Retinal pigment epithelial cell (primary cell): ENCODE results near the gene MCFD2.
A peak's percentile ranks its signal among the peaks of the same experiment; 100 is the strongest.

Experiments
- DNase-seq: peaks from one replicate; pipeline ENCODE4 v3.0.0-alpha.2; 2010; ENCODE audit warnings: low read depth
- H3K4me3 ChIP-seq: 2 replicates; pipeline ENCODE4 v1.5.1; 2011; ENCODE audit warnings: mild to moderate bottlenecking, low read length, control low read depth, moderate library complexity
- CTCF ChIP-seq: conservative IDR thresholded peaks from 2 replicates; pipeline ENCODE4 v1.5.1; 2011; ENCODE audit warnings: low read depth, low read length, control low read depth, inconsistent platforms

Gene MCFD2

GRCh38 chr2:46863882-46864281 lies 51.7 kb downstream of the MCFD2 start:
- DNase-seq: no peak
- no peak for TF ChIP-seq CTCF
- no peak overlapping the region for H3K4me3 ChIP-seq

- no peak overlapping the region for H3K4me3 ChIP-seq
- DNase-seq: no peak
- no peak for TF ChIP-seq CTCF
These were observed 53.1 kb downstream of the MCFD2 start for GRCh38 chr2:46862514-46862913.

GRCh38 chr2:46861916-46862315 lies 53.7 kb downstream of the MCFD2 start:
- no peak for TF ChIP-seq CTCF
- no peak overlapping the region for H3K4me3 ChIP-seq
- no peak for DNase-seq

GRCh38 chr2:46859482-46859881 lies 56.1 kb downstream of the MCFD2 start:
- TF ChIP-seq CTCF: no peak
- no peak overlapping the region for H3K4me3 ChIP-seq

GRCh38 chr2:46858702-46859090 lies 56.9 kb downstream of the MCFD2 start:
- TF ChIP-seq CTCF: no peak
- H3K4me3 ChIP-seq: no peak overlapping the region
- DNase-seq: peak; percentile 95

More at GRCh38 chr2:46859482-46859881, 56.1 kb downstream of the MCFD2 start:
- no peak for DNase-seq

GRCh38 chr2:46857871-46858701 lies 57.5 kb downstream of the MCFD2 start:
- H3K4me3 ChIP-seq: no peak overlapping the region
- no peak for TF ChIP-seq CTCF
- peak; percentile 82 for DNase-seq

- H3K4me3 ChIP-seq: no peak overlapping the region
- peak; percentile 50 for DNase-seq
- TF ChIP-seq CTCF: no peak
These were observed 59.3 kb downstream of the MCFD2 start for GRCh38 chr2:46856336-46856735.
